Activated effector memory CD4-positive, alpha-beta T cell treated with Interleukin-2 at 50 U/mL for 16 hours (primary cell): ENCODE data around the gene SHB.

Experiments used
- DNase-seq: peaks from one replicate; pipeline ENCODE4 v3.0.0-alpha.2; 2020

Gene SHB

GRCh38 chr9:37925786-37926736 lies 143.0 kb downstream of the SHB start:
- DNase-seq = no peak

DNA sequence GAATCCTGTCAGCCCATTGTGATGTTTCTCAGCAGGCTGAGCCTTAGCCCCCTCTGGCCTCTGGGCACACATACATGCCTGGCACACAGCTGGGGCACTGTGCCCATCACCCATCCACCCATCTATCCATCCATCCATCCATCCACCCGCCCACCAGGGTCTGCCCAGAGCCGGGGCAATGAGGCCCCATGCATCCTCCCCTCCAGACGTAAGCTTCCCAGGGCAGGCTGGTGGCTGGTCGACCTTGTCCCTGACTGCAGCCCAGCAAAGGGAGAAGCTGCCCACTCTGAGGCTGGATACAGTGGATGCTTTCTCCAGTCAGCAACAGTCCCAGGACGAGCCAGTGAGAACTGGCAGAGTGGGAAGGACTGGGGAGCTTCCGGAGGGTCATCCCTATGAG lies 144.0 kb downstream of the SHB start:
- no peak for DNase-seq

DNA sequence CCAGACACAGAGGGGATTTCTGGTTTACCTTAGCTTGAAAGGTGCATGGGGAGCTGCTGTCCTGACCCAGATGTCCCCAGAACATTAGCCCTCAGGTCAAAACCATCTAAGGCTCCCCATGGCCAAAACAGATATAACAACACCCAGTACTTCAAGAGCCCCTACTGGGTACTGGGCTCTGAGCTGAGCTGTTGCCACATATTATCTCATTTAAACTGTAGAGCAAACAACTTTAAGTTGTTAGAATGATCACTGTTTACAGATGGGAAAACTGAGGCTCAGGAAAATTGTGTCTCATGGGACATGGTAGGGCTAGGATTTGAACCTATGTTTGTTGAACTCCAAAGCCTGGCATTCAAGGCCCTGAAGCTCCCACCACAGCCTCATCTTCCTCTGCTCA lies 144.5 kb downstream of the SHB start:
- DNase-seq = no peak

GRCh38 chr9:37923796-37924427 lies 145.1 kb downstream of the SHB start:
- no peak for DNase-seq

- DNase-seq = no peak
Observed at GRCh38 chr9:37923118-37923795, 145.8 kb downstream of the SHB start.

GRCh38 chr9:37922363-37923117 lies 146.5 kb downstream of the SHB start:
- DNase-seq = no peak

DNA sequence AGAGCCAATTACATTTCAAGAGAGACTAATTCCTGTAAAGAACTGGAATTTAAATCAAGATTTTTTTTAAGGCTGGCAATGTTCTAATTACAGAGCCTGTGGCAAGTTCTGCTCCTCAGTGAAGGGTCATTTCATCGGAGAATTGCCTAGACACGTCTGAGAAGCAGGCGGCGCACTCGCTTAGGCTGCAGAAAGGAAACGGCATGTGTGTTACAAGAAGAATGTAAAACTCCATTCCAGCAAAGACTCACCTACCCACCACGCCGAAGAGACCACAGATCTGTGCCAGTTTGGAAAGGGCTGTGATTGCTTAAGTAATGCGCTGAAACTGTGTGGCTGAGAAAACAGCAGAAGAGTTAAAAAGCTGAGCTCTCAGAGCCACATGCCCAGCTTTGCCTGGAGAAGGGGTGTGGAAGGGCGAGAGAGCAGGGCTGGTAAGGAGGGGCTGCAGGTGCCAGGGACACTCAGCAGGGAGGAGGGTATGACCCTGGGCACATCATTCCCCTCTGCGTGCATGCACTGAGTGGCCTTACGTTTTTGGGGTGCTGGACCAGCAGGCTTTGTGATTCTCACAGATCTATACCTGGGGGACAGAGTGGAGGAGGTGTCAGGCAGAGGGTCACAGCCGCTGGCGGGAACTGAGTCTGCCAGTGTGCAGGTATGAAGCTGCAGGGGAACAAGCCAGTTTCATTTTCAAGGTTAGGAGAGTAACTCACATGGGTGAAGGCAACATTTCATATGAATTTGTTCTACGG lies 147.3 kb downstream of the SHB start:
- DNase-seq = no peak

DNA sequence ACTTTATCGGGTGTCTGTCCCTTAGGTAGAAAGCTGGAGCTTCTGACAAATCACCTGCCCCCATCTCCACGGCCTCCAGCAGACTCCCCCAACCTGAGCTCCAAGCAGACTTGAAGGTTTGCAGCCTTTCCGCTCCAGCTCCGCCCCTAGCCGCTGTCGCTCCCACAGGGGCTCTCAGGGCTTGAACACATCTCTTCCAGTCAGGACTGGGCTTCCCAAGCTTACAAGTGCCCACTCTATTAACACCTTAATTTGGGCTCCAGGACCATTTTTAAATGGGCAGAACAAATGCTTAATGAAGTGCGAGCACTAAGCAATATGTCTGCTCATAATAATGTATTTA lies 147.9 kb downstream of the SHB start:
- DNase-seq = no peak

GRCh38 chr9:37920471-37921167 lies 148.4 kb downstream of the SHB start:
- DNase-seq = no peak

- no peak for DNase-seq
Observed at GRCh38 chr9:37919956-37920335, 149.1 kb downstream of the SHB start.

DNA sequence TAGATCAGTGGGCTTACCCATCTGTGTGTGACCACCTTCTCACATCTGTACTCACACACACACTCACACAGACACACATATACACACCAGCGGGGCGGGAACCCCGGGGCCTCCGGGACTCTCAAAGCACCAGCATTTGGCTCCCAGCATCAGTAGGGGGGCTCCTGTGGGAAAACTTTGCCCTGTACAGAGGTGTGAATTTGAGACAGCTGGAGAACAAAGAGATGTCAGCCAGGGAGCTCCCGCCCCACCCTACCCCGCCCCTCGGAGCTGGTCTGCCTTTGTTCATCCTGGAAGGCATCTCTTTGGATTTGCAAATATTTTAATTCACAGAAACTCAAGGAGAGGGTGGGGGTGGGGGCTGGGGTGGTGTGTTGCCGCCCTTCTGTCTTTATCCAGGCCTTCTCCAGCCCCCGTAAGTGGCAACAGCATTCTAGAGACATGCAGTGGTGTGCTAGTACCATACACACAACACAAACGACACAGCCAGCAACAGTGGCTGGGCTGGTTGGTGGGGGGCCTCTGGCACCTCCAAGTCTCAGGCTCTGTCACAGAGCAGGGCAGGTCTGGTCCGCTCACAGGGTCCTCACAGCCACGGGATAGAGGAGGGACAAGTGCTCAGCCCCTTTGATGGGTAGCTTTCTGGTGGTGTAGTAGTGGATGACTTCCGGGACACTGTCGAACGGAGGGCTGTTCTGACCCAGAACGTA lies 149.6 kb downstream of the SHB start:
- no peak for DNase-seq

GRCh38 chr9:37918665-37919170 lies 150.3 kb downstream of the SHB start:
- no peak for DNase-seq

- DNase-seq = no peak
Observed at GRCh38 chr9:37917801-37918664, 151.0 kb downstream of the SHB start.

DNA sequence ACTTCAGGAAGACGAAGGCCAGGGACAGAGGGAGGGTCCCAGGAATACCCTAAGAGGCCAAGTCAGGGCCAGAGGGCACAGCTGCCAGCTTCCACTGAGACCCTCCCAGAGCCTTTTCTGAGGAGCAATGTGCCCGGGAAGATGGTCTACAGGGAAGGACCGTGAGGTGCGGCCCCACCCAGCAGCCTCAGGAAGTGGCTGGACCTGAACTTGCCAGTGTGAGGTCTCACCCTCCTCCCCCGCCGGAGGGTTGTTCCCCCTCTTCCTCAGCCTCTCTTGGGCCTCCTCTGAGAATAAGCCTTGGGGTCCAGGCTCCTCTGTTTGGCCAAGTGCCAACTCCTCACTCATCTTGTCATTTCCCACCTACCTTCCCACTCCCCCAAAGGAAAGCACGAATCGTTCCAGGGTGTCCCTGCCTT lies 151.7 kb downstream of the SHB start:
- DNase-seq = no peak

- no peak for DNase-seq
Observed at GRCh38 chr9:37916471-37917312, 152.3 kb downstream of the SHB start.

DNA sequence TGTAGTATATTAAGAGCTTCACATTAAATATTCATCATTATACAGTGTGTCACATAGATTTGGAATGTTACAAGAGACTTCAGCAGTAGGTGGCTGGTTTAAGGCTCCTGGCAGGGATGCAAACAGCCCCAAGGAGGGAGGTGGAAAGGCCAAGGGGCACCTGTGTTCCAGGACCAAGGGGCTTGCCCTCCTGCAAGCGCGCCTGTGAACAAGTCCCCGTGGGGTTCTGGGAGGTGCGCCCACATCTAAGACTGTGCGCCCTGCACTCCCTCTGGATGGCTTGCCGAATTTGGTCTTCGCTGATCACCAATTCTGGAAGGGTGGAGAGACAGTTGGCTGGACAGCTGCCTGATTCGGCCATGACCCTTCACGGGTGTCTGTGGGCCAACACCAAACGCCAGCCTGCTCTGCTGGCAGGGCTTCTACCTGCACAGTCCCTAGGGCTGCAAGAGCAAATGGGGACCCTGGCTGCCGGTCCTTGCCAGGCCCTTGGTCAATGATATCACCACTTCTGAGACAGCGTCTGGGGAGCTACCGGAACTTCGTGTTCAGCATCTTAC lies 153.0 kb downstream of the SHB start:
- no peak for DNase-seq

DNA sequence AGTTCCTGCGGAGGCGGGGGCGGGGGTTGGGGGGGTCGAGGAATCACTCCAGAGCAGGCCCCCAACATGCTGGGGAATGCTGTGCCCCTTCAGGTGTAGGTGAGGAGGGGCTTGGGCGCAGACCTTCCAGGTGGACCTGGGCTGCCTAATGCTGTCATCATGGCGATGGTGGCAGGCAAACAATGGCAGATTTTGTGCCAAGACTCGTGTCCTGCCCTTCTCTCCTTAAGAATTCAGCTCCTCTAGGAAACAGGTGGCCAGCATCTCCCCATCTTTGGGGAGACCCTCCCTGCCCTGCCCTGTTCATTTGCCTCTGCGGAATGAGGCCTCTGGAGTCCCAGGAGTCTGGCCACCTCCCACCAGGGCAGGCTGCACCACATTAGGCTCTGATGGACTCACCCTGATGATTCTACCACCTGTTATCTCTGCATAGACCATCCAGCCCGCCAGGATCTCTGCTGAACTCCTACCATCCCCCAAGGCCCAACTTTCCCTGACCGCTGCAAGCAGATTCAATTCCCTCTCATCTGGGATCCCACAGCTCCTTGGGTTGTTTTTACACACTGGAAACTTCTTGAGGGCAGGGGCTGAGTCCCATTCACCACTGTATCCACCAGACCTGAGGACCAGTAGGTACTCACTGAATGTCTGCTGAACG lies 154.2 kb downstream of the SHB start:
- DNase-seq = no peak

GRCh38 chr9:37914154-37914551 lies 154.9 kb downstream of the SHB start:
- DNase-seq = no peak
